IPS-18c (cell line): ENCODE measurements around the gene TKFC.

ENCODE experiments used
- H3K4me3 ChIP-seq: 2 replicates; pipeline ENCODE4 v1.7.0; 2013; ENCODE audit warnings: low read depth, mild to moderate bottlenecking, low read length, moderate library complexity; ENCODE audit not compliant: insufficient read depth
- H3K9me3 ChIP-seq: one replicate; pipeline ENCODE4 v1.6.1; 2013; ENCODE audit warnings: mild to moderate bottlenecking, low read length, moderate library complexity; ENCODE audit not compliant: control insufficient read depth, insufficient read depth

Gene TKFC, protein sequence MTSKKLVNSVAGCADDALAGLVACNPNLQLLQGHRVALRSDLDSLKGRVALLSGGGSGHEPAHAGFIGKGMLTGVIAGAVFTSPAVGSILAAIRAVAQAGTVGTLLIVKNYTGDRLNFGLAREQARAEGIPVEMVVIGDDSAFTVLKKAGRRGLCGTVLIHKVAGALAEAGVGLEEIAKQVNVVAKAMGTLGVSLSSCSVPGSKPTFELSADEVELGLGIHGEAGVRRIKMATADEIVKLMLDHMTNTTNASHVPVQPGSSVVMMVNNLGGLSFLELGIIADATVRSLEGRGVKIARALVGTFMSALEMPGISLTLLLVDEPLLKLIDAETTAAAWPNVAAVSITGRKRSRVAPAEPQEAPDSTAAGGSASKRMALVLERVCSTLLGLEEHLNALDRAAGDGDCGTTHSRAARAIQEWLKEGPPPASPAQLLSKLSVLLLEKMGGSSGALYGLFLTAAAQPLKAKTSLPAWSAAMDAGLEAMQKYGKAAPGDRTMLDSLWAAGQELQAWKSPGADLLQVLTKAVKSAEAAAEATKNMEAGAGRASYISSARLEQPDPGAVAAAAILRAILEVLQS

DNA sequence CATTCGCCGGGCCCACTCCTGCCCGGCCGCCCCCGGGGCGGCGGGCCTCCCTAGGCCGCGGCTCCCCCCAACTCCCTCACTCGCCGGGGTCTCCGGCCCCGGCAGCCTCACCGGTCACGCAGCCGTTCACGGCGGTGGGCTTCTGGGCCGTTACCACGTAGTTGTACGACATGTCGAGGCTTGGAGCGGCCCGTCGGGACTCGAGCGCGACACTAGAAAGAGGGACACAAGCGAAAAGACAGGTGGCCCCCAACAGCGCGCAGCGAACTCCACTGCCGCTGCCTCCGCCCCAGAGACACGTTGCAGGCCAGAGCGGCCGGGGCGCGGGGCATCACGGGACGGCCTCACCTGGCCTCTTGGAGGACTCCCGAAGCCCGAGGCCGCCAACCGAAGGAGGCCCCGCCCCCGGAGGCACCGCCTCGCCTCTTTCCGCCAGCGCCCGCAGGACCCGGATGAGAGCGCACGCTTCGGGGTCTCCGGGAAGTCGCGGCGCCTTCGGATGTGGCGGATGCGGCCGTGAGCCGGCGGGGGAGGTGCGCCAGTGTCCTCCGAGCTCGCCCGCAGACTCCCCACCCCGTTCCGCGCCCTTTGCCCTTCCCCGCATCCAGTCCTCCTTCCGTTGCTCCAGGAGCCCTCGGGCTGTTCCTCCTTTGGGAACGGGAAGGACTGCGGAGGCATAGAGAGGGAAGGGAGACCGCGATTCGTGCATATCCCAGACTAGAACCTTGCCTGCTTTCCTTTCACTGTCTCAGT lies at the start of gene TKFC, which contains the start of gene DDB1:
Gene TKFC (plus strand): TSS at position 432 of the 753 bp plus-strand sequence. CDS start 1,501 bp downstream, outside the sequence.
Gene DDB1 (minus strand): TSS at position 309 of the 753 bp plus-strand sequence. CDS start 137 bp downstream, at position 172.
- Histone ChIP-seq H3K4me3 (peak within 1 kb of the TSS; percentile 76), H3K9me3 (no peaks in the 10 kb centered on the region)

DNA sequence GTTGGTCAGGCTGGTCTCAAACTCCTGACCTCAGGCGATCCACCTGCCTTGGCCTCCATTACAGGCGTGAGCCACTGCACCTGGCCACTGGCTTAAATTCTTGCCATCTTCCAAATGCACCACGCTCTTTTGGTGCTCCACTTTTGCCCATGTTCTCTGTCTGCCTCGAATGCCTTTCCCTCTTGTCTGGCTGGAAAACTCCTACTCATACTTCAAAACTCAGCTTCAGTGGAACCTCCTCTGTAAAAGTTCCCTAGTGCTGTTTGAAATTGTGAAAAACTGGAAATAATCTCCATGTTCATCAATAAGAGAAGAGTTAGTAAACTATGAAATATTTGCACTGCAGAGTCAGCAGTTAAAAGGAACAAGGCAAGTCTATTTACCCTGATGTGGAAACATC lies 49.4 kb upstream of the TKFC start:
- Histone ChIP-seq H3K4me3 (no peak overlapping the region), H3K9me3 (no peaks in the 10 kb centered on the region)

GRCh38 chr11:61287338-61287977 lies 45.6 kb upstream of the TKFC start:
- Histone ChIP-seq H3K4me3 (no peak overlapping the region), H3K9me3 (no peaks in the 10 kb centered on the region)

GRCh38 chr11:61290905-61291690 lies 41.9 kb upstream of the TKFC start:
- H3K4me3 ChIP-seq = no peak overlapping the region
- no peaks in the 10 kb centered on the region for H3K9me3 ChIP-seq

- H3K4me3 ChIP-seq = no peak overlapping the region
Measured at GRCh38 chr11:61292356-61292755, 40.7 kb upstream of the TKFC start.

DNA sequence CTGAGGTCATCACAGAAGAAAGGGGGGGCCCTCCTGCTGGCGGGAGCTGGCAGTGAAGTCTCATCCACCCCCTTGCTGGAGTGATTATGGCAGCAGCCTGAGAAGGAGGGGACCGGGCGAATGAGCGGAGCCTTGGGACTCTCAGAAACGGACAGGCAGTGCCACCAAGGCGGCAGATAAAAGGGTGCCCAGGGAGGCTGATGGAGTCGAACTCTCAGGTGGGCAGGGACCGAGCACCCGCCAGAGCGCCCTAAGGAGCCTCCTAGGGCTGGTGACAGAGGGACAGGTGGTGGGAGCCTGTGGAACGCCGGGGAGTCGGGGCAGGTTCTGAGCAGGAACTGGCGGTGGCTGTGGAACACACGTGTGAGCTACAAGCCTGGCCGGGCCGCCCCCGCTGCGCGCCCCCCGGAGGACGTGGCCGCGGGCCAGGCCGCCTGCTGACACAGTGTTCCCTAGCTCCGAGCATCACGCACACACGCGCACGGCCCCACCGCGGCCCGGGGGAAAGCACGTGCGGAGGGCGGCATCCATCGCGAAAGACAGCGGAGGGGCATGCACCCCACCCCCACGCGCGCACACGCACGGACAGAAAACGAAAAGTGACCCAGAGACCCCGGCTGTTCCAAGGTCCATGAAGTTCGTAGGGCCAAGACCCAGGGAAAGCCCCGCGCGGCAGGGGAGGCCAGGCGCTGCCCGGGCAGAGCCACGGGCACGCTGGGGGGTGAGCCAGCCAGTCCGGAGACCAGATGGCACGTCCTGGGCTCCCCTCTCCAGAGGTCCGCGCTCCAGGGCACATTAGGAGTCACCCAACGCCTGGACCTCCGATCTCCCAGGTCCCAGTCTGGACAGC lies 38.9 kb upstream of the TKFC start:
- no peaks in the 10 kb centered on the region for H3K9me3 ChIP-seq
- H3K4me3 ChIP-seq = peak overlapping the region; percentile 73

More at GRCh38 chr11:61292356-61292755, 40.7 kb upstream of the TKFC start:
- H3K9me3 ChIP-seq = no peaks in the 10 kb centered on the region

GRCh38 chr11:61294717-61295595 lies 38.1 kb upstream of the TKFC start, which contains the start of gene VWCE:
TSS of gene VWCE (minus strand) at chr11:61295316. CDS start at chr11:61295037, 279 bp downstream.
- Histone ChIP-seq H3K4me3 (peak within 1 kb of the TSS; percentile 73), H3K9me3 (no peaks in the 10 kb centered on the region)

DNA sequence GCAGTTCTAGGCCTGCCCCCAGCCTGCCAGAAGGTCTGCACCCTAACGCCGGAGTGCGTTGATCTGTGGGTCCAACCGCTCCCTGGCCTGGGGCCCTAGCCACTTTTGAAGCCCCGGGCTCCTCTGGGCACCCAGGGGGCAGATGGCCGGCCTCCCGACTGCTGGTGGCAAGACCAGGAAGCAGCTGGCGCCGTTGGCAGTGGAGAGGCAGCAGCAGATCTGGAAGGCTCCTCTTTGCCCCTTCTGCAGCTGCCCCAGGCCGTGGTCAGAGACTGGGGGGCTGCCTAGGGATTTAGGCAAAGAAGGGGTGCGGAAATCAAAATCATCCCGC lies 37.5 kb upstream of the TKFC start:
- Histone ChIP-seq H3K9me3 (no peaks in the 10 kb centered on the region), H3K4me3 (peak overlapping the region; percentile 73; the same call in 1 of the 2 replicates)

DNA sequence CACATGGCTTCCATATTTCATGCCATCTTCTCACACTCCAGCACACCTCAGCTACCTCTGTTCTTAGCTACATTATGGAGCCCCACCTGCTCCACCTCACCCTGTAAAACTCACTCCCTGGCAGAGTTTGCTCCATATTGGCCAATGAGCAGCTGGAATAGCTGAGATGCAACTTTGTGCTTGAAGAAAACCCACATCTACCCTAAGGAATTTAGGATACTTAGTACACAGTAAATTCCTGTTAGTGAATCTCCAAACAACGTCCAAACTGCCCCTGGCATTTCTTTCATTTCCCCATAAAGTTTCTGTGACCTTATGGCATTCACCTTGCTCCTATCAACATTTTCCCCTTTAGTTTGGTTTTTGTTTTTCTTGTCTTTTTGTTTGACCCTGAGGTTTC lies 35.7 kb upstream of the TKFC start:
- Histone ChIP-seq H3K4me3 (no peak overlapping the region), H3K9me3 (no peaks in the 10 kb centered on the region)

DNA sequence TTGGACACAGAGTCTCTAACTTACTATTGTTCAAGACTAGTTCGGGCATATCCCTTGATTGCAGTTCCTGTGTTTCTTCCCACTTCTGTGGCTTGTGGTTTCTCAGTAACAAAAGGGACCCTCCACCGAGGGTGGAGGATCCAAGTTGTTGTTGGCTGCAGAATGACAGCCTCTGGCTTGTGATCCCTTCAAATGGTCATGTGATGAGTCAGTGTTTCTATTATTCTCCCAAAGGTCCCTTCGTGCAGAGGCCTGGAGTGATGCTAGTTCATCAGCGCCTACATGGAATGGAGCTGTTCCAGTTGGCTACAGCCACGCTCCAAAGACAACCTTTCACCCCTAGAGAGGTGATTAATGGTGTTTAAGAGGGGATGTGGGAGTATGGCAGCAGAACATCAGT lies 35.3 kb upstream of the TKFC start:
- no peak overlapping the region for H3K4me3 ChIP-seq
- no peaks in the 10 kb centered on the region for H3K9me3 ChIP-seq

GRCh38 chr11:61298663-61299244 lies 34.3 kb upstream of the TKFC start:
- Histone ChIP-seq H3K4me3 (no peak overlapping the region; the same call in 1 of the 2 replicates), H3K9me3 (no peaks in the 10 kb centered on the region)

DNA sequence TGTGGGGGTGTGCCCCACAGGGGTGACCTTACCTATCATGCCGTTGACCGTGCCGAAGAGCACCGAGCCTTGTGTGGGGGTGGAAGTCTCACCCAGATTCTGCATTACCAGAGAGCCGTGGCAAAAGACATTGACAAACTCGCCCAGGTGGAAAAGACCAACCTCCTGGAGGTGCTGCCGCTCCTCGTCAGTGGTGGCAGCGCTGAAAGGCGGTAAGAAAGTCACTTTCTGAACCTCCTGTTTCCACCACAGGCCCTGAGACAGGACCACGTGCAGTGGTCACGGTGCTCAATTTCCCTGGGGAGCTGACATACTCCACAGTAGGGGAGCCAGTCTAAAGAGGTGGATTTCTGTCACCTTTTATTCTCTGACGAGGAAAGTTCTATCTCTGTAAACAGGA lies 30.5 kb upstream of the TKFC start:
- Histone ChIP-seq H3K4me3 (no peak overlapping the region), H3K9me3 (no peaks in the 10 kb centered on the region)

DNA sequence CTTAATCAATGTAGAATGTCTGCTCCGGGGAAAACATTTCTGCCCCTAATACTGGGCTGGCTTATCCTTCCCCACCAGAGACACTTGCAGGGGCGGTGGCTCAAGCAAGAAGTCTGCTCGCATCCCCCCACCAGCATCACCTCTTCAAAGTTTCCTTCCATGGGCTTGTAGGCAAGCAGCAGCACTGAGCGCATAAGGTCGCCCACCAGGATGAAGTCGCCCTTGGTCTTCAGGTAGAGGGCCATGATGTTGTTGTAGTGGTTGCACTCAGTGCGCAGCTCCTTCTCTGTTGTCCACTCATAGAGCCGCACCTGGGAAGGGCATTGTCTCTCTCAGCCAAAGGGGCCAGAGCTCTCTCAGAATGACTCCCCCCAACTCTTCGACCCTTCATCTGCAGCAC lies 29.3 kb upstream of the TKFC start:
- Histone ChIP-seq H3K9me3 (no peaks in the 10 kb centered on the region), H3K4me3 (no peak overlapping the region)

- no peaks in the 10 kb centered on the region for H3K9me3 ChIP-seq
- H3K4me3 ChIP-seq = no peak overlapping the region
Measured at GRCh38 chr11:61305417-61305816, 27.6 kb upstream of the TKFC start.

DNA sequence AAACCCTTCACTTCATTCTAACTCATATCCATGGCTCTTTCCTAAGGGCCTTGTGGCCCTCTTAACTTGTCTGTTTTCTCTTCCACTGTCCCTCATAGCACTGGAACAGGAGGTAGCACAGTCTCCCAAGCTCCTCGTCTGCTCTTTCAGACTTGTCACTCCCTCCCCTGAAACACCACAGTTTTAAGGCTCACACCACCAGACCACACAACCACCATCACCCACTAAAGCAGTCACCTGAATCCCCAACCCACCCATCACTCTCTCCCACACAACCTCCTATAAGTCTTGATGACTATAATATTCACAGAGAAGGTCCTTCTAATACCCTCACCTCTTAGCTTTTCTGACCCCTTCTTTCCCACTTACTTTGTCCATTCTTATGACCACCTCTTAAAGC lies 26.8 kb upstream of the TKFC start:
- Histone ChIP-seq H3K4me3 (no peak overlapping the region), H3K9me3 (no peaks in the 10 kb centered on the region)
